HG03066 (cell line): ENCODE data around the gene KRT20.
"Not testable (repeated sequence)": the region's sequence is repeated elsewhere in the genome, so short reads cannot be mapped to it uniquely, and the experiment has no call there.

ENCODE experiments used
- ATAC-seq: cut with Tn5 transposase; IDR thresholded peaks from one replicate; pipeline ENCODE4 v1.9.1; 2021; ENCODE audit warnings: low read depth; ENCODE audit not compliant: unreplicated experiment

The KRT20 gene

GRCh38 chr17:40901981-40902474, 17.0 kb upstream of the KRT20 start:
- ATAC-seq = no peak

GRCh38 chr17:40900809-40901356, 15.8 kb upstream of the KRT20 start:
- ATAC-seq = no peak

GRCh38 chr17:40896916-40897455, 11.9 kb upstream of the KRT20 start:
- no peak for ATAC-seq

GRCh38 chr17:40895106-40895730, 10.2 kb upstream of the KRT20 start:
- ATAC-seq = no peak

- ATAC-seq = no peak
These were observed 3.2 kb upstream of the KRT20 start for GRCh38 chr17:40888196-40888720.

GRCh38 chr17:40886090-40886489, 1.0 kb upstream of the KRT20 start:
- no peak for ATAC-seq

GRCh38 chr17:40883626-40884334, 1.3 kb downstream of the KRT20 start:
- no peak for ATAC-seq

- ATAC-seq = no peak
These were observed 2.0 kb downstream of the KRT20 start for GRCh38 chr17:40883031-40883430.

- no peak for ATAC-seq
These were observed 6.0 kb downstream of the KRT20 start for GRCh38 chr17:40879026-40879425.

GRCh38 chr17:40878044-40878443, 7.0 kb downstream of the KRT20 start:
- ATAC-seq = no peak

- ATAC-seq = no peak
These were observed 11.2 kb downstream of the KRT20 start for GRCh38 chr17:40873801-40874200.

GRCh38 chr17:40873255-40873654, 11.8 kb downstream of the KRT20 start:
- no peak for ATAC-seq

- no peak for ATAC-seq
These were observed 12.6 kb downstream of the KRT20 start for GRCh38 chr17:40872416-40872815.

GRCh38 chr17:40871316-40871715, 13.7 kb downstream of the KRT20 start:
- no peak for ATAC-seq

- ATAC-seq = no peak
These were observed 14.9 kb downstream of the KRT20 start for GRCh38 chr17:40870136-40870535.

- no peak for ATAC-seq
These were observed 18.2 kb downstream of the KRT20 start, which contains the start of gene KRT12 for GRCh38 chr17:40866838-40867237. Gene KRT12 (minus strand): TSS chr17:40867223. CDS start chr17:40867186, 37 bp downstream.

GRCh38 chr17:40864661-40865390, 20.2 kb downstream of the KRT20 start:
- ATAC-seq = no peak

- no peak for ATAC-seq
These were observed 21.9 kb downstream of the KRT20 start for GRCh38 chr17:40862985-40863733.

GRCh38 chr17:40859536-40859935, 25.5 kb downstream of the KRT20 start:
- no peak for ATAC-seq

GRCh38 chr17:40858667-40859066, 26.4 kb downstream of the KRT20 start:
- not testable (repeated sequence) for ATAC-seq
